NT2/D1 (cell line): Measurements from ENCODE around the gene GRIN2D.

Source experiments
- SUZ12 ChIP-seq: IDR thresholded peaks from 2 replicates; pipeline ENCODE4 v1.6.1; 2011; ENCODE audit not compliant: insufficient read length, insufficient read depth; ENCODE audit errors: extremely low read depth
- YY1 ChIP-seq: IDR thresholded peaks from 2 replicates; pipeline ENCODE4 v1.6.1; 2011; ENCODE audit not compliant: insufficient read length, insufficient read depth
- ZNF274 ChIP-seq: IDR thresholded peaks from 2 replicates; pipeline ENCODE4 v1.6.1; 2011; ENCODE audit warnings: mild to moderate bottlenecking, low read depth, low read length

DNA sequence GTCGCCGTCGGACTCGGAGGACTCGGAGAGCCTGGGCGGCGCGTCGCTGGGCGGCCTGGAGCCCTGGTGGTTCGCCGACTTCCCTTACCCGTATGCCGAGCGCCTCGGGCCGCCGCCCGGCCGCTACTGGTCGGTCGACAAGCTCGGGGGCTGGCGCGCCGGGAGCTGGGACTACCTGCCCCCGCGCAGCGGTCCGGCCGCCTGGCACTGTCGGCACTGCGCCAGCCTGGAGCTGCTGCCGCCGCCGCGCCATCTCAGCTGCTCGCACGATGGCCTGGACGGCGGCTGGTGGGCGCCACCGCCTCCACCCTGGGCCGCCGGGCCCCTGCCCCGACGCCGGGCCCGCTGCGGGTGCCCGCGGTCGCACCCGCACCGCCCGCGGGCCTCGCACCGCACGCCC lies 49.8 kb downstream of the GRIN2D start:
- no peak for TF ChIP-seq YY1
- TF ChIP-seq SUZ12, result no peak
- TF ChIP-seq ZNF274, result no peak
